Measurements from ENCODE around the gene UVRAG.
A peak's percentile ranks its signal among the peaks of the same experiment; 100 is the strongest.

The UVRAG gene

GRCh38 chr11:75784085-75784478, 30.9 kb upstream of the UVRAG start:
- FAIRE-seq = no peak

GRCh38 chr11:75784506-75784905, 30.5 kb upstream of the UVRAG start:
- FAIRE-seq = no peak

GRCh38 chr11:75785187-75785586, 29.8 kb upstream of the UVRAG start:
- FAIRE-seq = no peak

GRCh38 chr11:75786101-75786736, 28.8 kb upstream of the UVRAG start:
- FAIRE-seq = no peak

GRCh38 chr11:75789521-75789920, 25.5 kb upstream of the UVRAG start:
- FAIRE-seq = no peak

GRCh38 chr11:75790986-75791385, 24.0 kb upstream of the UVRAG start:
- no peak for FAIRE-seq

- FAIRE-seq = no peak
Observed at GRCh38 chr11:75792127-75792731, 22.8 kb upstream of the UVRAG start.

- FAIRE-seq = no peak
Observed at GRCh38 chr11:75792997-75793800, 21.8 kb upstream of the UVRAG start.

- no peak for FAIRE-seq
Observed at GRCh38 chr11:75793966-75794365, 21.0 kb upstream of the UVRAG start.

- no peak for FAIRE-seq
Observed at GRCh38 chr11:75795276-75796090, 19.5 kb upstream of the UVRAG start.

GRCh38 chr11:75796091-75796435, 18.9 kb upstream of the UVRAG start:
- FAIRE-seq = no peak

GRCh38 chr11:75797116-75797515, 17.9 kb upstream of the UVRAG start:
- no peak for FAIRE-seq

- no peak for FAIRE-seq
Observed at GRCh38 chr11:75797792-75798191, 17.2 kb upstream of the UVRAG start.

GRCh38 chr11:75800136-75800675, 14.8 kb upstream of the UVRAG start:
- no peak for FAIRE-seq

GRCh38 chr11:75800728-75801361, 14.2 kb upstream of the UVRAG start:
- FAIRE-seq = no peak

- FAIRE-seq = no peak
Observed at GRCh38 chr11:75801362-75802020, 13.5 kb upstream of the UVRAG start.

GRCh38 chr11:75802021-75802912, 12.7 kb upstream of the UVRAG start:
- no peak for FAIRE-seq

- FAIRE-seq = peak; percentile 51
Observed at GRCh38 chr11:75802913-75803820, 11.8 kb upstream of the UVRAG start.

- no peak for FAIRE-seq
Observed at GRCh38 chr11:75809111-75809510, 5.9 kb upstream of the UVRAG start.

GRCh38 chr11:75809991-75810390, 5.0 kb upstream of the UVRAG start:
- no peak for FAIRE-seq

Data from islet of Langerhans (tissue), 1 donor.